ENCODE data around the gene ILK.

- TF ChIP-seq, protein P1, sequence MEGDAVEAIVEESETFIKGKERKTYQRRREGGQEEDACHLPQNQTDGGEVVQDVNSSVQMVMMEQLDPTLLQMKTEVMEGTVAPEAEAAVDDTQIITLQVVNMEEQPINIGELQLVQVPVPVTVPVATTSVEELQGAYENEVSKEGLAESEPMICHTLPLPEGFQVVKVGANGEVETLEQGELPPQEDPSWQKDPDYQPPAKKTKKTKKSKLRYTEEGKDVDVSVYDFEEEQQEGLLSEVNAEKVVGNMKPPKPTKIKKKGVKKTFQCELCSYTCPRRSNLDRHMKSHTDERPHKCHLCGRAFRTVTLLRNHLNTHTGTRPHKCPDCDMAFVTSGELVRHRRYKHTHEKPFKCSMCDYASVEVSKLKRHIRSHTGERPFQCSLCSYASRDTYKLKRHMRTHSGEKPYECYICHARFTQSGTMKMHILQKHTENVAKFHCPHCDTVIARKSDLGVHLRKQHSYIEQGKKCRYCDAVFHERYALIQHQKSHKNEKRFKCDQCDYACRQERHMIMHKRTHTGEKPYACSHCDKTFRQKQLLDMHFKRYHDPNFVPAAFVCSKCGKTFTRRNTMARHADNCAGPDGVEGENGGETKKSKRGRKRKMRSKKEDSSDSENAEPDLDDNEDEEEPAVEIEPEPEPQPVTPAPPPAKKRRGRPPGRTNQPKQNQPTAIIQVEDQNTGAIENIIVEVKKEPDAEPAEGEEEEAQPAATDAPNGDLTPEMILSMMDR (IDR thresholded peaks at IDR 0.05 in 2 of 3, conservative IDR thresholded peaks at IDR 0.05 in 1 of 3; ENCODE audit: control insufficient read depth in 2 of 3, extremely low read depth in 1 of 3, insufficient read depth in 1 of 3, low read depth in 3 of 3, low read length in 3 of 3): no peak
- no peak for TF ChIP-seq EZH2 (IDR thresholded peaks at IDR 0.05; ENCODE audit: borderline replicate concordance, control insufficient read depth, low read depth, low read length)
- TF ChIP-seq POLR2AphosphoS5 (IDR thresholded peaks at IDR 0.05; ENCODE audit: low read length): no peak
- no peak for TF ChIP-seq NFYB (IDR thresholded peaks at IDR 0.05; ENCODE audit: insufficient read depth, low read depth, low read length)
- no peak for TF ChIP-seq NFIC (IDR thresholded peaks at IDR 0.05; ENCODE audit: low read depth, low read length)
- TF ChIP-seq EP300 (IDR thresholded peaks at IDR 0.05; ENCODE audit: borderline replicate concordance in 1 of 2, control insufficient read depth in 1 of 2, low read depth in 2 of 2, low read length in 2 of 2): no peak
- TF ChIP-seq SIN3A (IDR thresholded peaks at IDR 0.05; ENCODE audit: low read depth, low read length): no peak
These were observed 32.1 kb upstream of the ILK start for GRCh38 chr11:6571434-6572008.

All from GM12878 (cell line).